ENCODE results near the gene VGLL4. TPM values are rescaled to one million over a fixed set of nuclear protein-coding genes. Genes with fewer than 3 reads are reported as not detected.

Gene VGLL4
- total and polyA plus RNA-seq, 2 donors (not counting 1 experiment from before 2014, with no cell fraction given): 25.8 to 29.0 TPM

DNA sequence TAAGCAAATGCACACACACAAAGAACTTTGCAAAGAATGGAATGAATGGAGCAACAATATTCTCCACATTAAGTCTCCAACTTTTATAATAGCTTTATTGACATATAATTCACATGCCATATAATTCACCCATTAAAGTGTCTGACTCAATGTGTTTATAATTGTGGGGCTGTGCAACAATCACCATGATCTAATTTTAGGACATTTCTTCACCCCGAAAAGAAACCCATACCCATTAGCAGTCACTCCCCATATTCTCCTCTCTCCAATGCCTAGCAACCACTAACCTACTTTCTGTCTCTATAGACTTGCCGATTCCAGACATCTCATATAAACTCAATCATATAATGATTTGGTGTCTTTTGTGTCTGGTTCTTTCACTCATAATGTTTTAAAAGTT is 22.6 kb downstream of the VGLL4 start:
- ChIA-PET POLR2A (no interaction called here), CTCF (no interaction called here)
- peaks cover 97% of the 10 kb centered on the region for H3K79me2 ChIP-seq (ENCODE audit: control insufficient read depth, insufficient read depth, low read length)
- Mint-ChIP-seq H3K27ac (no peak overlapping the region), H3K9me3 (ENCODE audit: insufficient read depth) (no peaks in the 10 kb centered on the region), H3K4me1 (peaks cover 51% of the 10 kb centered on the region), H3K27me3 (no peaks in the 10 kb centered on the region), H3K4me3 (no peak overlapping the region)
- no peak for ATAC-seq (ENCODE audit: low read depth)
- no peak overlapping the region for H3K9ac ChIP-seq (ENCODE audit: low read length)
- H3K36me3 ChIP-seq (replicated peaks in 1 of 2; ENCODE audit: control extremely low read depth in 1 of 2, control insufficient read depth in 1 of 2, extremely low read depth in 1 of 2, insufficient read depth in 2 of 2, low read length in 1 of 2): no peaks in the 10 kb centered on the region
- no peaks in the 10 kb centered on the region for H3K9me3 ChIP-seq (ENCODE audit: control extremely low read depth in 1 of 3, control insufficient read depth in 2 of 3, insufficient read depth in 1 of 3, low read length in 2 of 3)
- no peak overlapping the region for H3K4me3 ChIP-seq (ENCODE audit: control extremely low read depth in 1 of 5, extremely low read depth in 1 of 5, insufficient read depth in 1 of 5, low read depth in 2 of 5, low read length in 4 of 5)
- H3K4me2 ChIP-seq (replicated peaks; ENCODE audit: low read depth, low read length, poor library complexity, severe bottlenecking): no peak overlapping the region
- TF ChIP-seq, protein P1, sequence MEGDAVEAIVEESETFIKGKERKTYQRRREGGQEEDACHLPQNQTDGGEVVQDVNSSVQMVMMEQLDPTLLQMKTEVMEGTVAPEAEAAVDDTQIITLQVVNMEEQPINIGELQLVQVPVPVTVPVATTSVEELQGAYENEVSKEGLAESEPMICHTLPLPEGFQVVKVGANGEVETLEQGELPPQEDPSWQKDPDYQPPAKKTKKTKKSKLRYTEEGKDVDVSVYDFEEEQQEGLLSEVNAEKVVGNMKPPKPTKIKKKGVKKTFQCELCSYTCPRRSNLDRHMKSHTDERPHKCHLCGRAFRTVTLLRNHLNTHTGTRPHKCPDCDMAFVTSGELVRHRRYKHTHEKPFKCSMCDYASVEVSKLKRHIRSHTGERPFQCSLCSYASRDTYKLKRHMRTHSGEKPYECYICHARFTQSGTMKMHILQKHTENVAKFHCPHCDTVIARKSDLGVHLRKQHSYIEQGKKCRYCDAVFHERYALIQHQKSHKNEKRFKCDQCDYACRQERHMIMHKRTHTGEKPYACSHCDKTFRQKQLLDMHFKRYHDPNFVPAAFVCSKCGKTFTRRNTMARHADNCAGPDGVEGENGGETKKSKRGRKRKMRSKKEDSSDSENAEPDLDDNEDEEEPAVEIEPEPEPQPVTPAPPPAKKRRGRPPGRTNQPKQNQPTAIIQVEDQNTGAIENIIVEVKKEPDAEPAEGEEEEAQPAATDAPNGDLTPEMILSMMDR (IDR thresholded peaks at IDR 0.05): no peak
- no peak for TF ChIP-seq EZH2 (IDR thresholded peaks at IDR 0.05; ENCODE audit: borderline replicate concordance, insufficient read depth, low read depth, low read length, poor library complexity, severe bottlenecking)
- H4K20me1 ChIP-seq (ENCODE audit: control insufficient read depth, insufficient read depth, low read length, poor library complexity, severe bottlenecking): peaks cover 61% of the 10 kb centered on the region
- intact Hi-C loops (cut with micrococcal nuclease): no loop called here
- no CpG with 5 or more reads among the region's 2 CpGs for WGBS (ENCODE audit: insufficient coverage)
- no peak overlapping the region for H3K27ac ChIP-seq (ENCODE audit: low read length in 2 of 2)
- H3K27me3 ChIP-seq (replicated peaks in 1 of 4; ENCODE audit: control extremely low read depth in 1 of 4, control insufficient read depth in 3 of 4, insufficient read depth in 4 of 4, low read length in 3 of 4): no peaks in the 10 kb centered on the region
- no peak for DNase-seq
- H2AFZ ChIP-seq (ENCODE audit: insufficient read depth, low read depth, low read length, poor library complexity, severe bottlenecking): no peak overlapping the region
- H3K4me1 ChIP-seq (ENCODE audit: control insufficient read depth in 2 of 2, insufficient read depth in 2 of 2, low read length in 2 of 2): peaks cover 0 to 14% of the 10 kb centered on the region in 2 donors

DNA sequence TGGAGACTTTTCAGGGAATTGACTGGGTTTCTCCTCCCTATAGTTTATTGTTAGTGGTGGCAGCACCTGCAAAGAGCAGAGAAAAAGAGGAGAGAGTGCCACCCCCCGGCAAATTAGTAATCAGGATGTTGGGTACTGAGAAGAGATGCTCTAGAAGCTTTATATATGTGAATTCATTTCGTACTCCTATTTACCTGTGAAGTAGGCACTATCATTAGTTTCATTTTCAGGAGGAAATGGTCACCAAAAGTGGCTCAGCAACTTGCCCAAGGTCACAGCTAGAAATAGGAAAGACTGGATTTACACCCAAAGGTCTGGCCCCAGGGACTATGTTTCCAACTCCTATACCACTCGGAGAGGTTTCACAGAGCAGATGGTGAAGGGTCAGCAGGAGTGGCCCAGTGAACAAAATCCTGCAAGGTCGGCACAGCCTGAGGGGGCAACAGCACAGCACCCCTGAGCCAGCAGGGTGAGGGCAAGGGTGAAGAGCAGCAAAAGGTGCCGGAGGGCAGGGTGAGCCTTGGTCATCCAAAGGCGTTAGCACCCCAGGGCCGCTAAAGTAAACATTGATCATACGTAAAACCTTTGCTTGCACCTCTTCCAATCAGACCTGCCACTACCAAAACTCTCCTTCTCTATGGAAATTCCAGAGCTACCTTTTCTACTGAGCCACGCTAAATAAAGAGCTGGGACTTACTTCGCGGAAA is 23.6 kb downstream of the VGLL4 start:
- intact Hi-C loops (cut with micrococcal nuclease): no loop called here
- Histone ChIP-seq H3K4me1 (ENCODE audit: control insufficient read depth in 2 of 2, insufficient read depth in 2 of 2, low read length in 2 of 2) (peaks cover 0 to 14% of the 10 kb centered on the region in 2 donors), H4K20me1 (ENCODE audit: control insufficient read depth, insufficient read depth, low read length, poor library complexity, severe bottlenecking) (peaks cover 58% of the 10 kb centered on the region), H3K79me2 (ENCODE audit: control insufficient read depth, insufficient read depth, low read length) (peaks cover 98% of the 10 kb centered on the region), H3K27ac (ENCODE audit: low read length in 2 of 2) (no peak overlapping the region), H3K9me3 (ENCODE audit: control extremely low read depth in 1 of 3, control insufficient read depth in 2 of 3, insufficient read depth in 1 of 3, low read length in 2 of 3) (no peaks in the 10 kb centered on the region), H3K4me3 (ENCODE audit: control extremely low read depth in 1 of 5, extremely low read depth in 1 of 5, insufficient read depth in 1 of 5, low read depth in 2 of 5, low read length in 4 of 5) (no peak overlapping the region), H2AFZ (ENCODE audit: insufficient read depth, low read depth, low read length, poor library complexity, severe bottlenecking) (no peak overlapping the region), H3K36me3 (replicated peaks in 1 of 2; ENCODE audit: control extremely low read depth in 1 of 2, control insufficient read depth in 1 of 2, extremely low read depth in 1 of 2, insufficient read depth in 2 of 2, low read length in 1 of 2) (no peaks in the 10 kb centered on the region), H3K4me2 (replicated peaks; ENCODE audit: low read depth, low read length, poor library complexity, severe bottlenecking) (no peak overlapping the region), H3K27me3 (replicated peaks in 1 of 4; ENCODE audit: control extremely low read depth in 1 of 4, control insufficient read depth in 3 of 4, insufficient read depth in 4 of 4, low read length in 3 of 4) (no peaks in the 10 kb centered on the region), H3K9ac (ENCODE audit: low read length) (no peak overlapping the region)
- DNase-seq (no peak), ATAC-seq (ENCODE audit: low read depth) (no peak)
- Mint-ChIP-seq H3K27me3 (no peaks in the 10 kb centered on the region), H3K9me3 (ENCODE audit: insufficient read depth) (no peaks in the 10 kb centered on the region), H3K27ac (no peak overlapping the region), H3K4me3 (no peak overlapping the region), H3K4me1 (peaks cover 47% of the 10 kb centered on the region)
- 94% methylated on average over 9 of the region's 11 CpGs for WGBS (ENCODE audit: insufficient coverage)
- POLR2A ChIA-PET: no interaction called here
- CTCF ChIA-PET: no interaction called here
- TF ChIP-seq, protein P1 (IDR thresholded peaks at IDR 0.05): no peak
- no peak for TF ChIP-seq EZH2 (IDR thresholded peaks at IDR 0.05; ENCODE audit: borderline replicate concordance, insufficient read depth, low read depth, low read length, poor library complexity, severe bottlenecking)

Data from B cell (primary cell).